Colonic mucosa (tissue), 4 donors: ENCODE data around the gene SCAI. TPM values are rescaled to one million over a fixed set of nuclear protein-coding genes. Genes with fewer than 3 reads are reported as not detected.
"Not testable (repeated sequence)": the region's sequence is repeated elsewhere in the genome, so short reads cannot be mapped to it uniquely, and the experiment has no call there.

Experiments
- DNase-seq: peaks from one replicate; pipeline ENCODE4 v3.0.0-alpha.2; 2020
- H3K27ac ChIP-seq: fragments of 200-600 bp; one replicate; pipeline ENCODE4 v1.8.0; 2021
- H3K27me3 ChIP-seq: fragments of 200-600 bp; one replicate; pipeline ENCODE4 v1.8.0; 2021
- H3K36me3 ChIP-seq: fragments of 200-600 bp; one replicate; pipeline ENCODE4 v1.8.0; 2021
- H3K4me1 ChIP-seq: fragments of 200-600 bp; one replicate; pipeline ENCODE4 v1.8.0; 2021; ENCODE audit warnings: mild to moderate bottlenecking
- H3K4me3 ChIP-seq: fragments of 200-600 bp; one replicate; pipeline ENCODE4 v1.8.0; 2021
- H3K9ac ChIP-seq, 2 donors: one replicate each; pipeline ENCODE4 v1.7.0; 2013; ENCODE audit warnings: control low read depth in 2 of 2, low read depth in 2 of 2, low read length in 2 of 2
- H3K9me3 ChIP-seq: fragments of 200-600 bp; one replicate; pipeline ENCODE4 v1.8.0; 2021
- CTCF ChIP-seq: fragments of 200-600 bp; IDR thresholded peaks from one replicate; pipeline ENCODE4 v1.8.0; 2022; ENCODE audit warnings: antibody characterized with exemption, mild to moderate bottlenecking
- intact Hi-C: fragments of 100-400 bp; cut with DNase I; formaldehyde crosslinking; loops from one replicate; pipeline ENCODE4 v1.14.1; 2022
- total RNA-seq, 2 donors: library from RNA; stranded (reverse); fragmentation: NEBNext Ultra II Directional in 1 of 2; extraction: Animal tissue kit (Norgen Biotek cat#: 25700) in 1 of 2; gene quantifications; one replicate each; pipeline ENCODE4 v1.2.1, GENCODE V29; 2021
- donor health status: healthy.
- donor health status: DM: no; HTN: no; CAD: no.
- donor health status: DM: no; HTN: no; CAD: no.

The SCAI gene
- total RNA-seq, 2 donors from 2014 or later: 6.7 to 8.3 TPM

- intact Hi-C loops: no loop called here
- no peak overlapping the region for H3K27ac ChIP-seq
- no peak for DNase-seq
- H3K4me3 ChIP-seq: no peak overlapping the region
- no peak overlapping the region for H3K9ac ChIP-seq
- no peaks in the 10 kb centered on the region for H3K9me3 ChIP-seq
- H3K4me1 ChIP-seq: peaks cover 7% of the 10 kb centered on the region
- TF ChIP-seq CTCF: no peak
- H3K27me3 ChIP-seq: no peaks in the 10 kb centered on the region
- no peaks in the 10 kb centered on the region for H3K36me3 ChIP-seq
Measured at GRCh38 chr9:125183054-125183453, 39.7 kb upstream of the SCAI start.

GRCh38 chr9:125181756-125182155, 38.4 kb upstream of the SCAI start:
- H3K27ac ChIP-seq, intact Hi-C loops, H3K4me3 ChIP-seq, H3K9ac ChIP-seq, H3K9me3 ChIP-seq, H3K36me3 ChIP-seq, DNase-seq, H3K27me3 ChIP-seq: not testable (repeated sequence)
- H3K4me1 ChIP-seq: peaks cover 11% of the 10 kb centered on the region

GRCh38 chr9:125180876-125181275, 37.5 kb upstream of the SCAI start:
- H3K27me3 ChIP-seq: no peaks in the 10 kb centered on the region
- TF ChIP-seq CTCF: no peak
- H3K27ac ChIP-seq: no peak overlapping the region
- H3K4me1 ChIP-seq: peaks cover 11% of the 10 kb centered on the region
- intact Hi-C loops: no loop called here
- H3K9me3 ChIP-seq: no peaks in the 10 kb centered on the region
- DNase-seq: no peak
- H3K4me3 ChIP-seq: no peak overlapping the region
- no peak overlapping the region for H3K9ac ChIP-seq
- no peaks in the 10 kb centered on the region for H3K36me3 ChIP-seq

GRCh38 chr9:125179776-125180175, 36.4 kb upstream of the SCAI start:
- peaks cover 11% of the 10 kb centered on the region for H3K4me1 ChIP-seq
- DNase-seq, H3K27ac ChIP-seq, intact Hi-C loops, H3K9me3 ChIP-seq, H3K27me3 ChIP-seq, H3K9ac ChIP-seq, H3K4me3 ChIP-seq, H3K36me3 ChIP-seq: not testable (repeated sequence)

GRCh38 chr9:125177888-125178287, 34.6 kb upstream of the SCAI start:
- no peak for TF ChIP-seq CTCF
- no peaks in the 10 kb centered on the region for H3K9me3 ChIP-seq
- peaks cover 4% of the 10 kb centered on the region for H3K4me1 ChIP-seq
- no peak overlapping the region for H3K9ac ChIP-seq
- no peak overlapping the region for H3K4me3 ChIP-seq
- no peaks in the 10 kb centered on the region for H3K36me3 ChIP-seq
- intact Hi-C loops: no loop called here
- H3K27ac ChIP-seq: no peak overlapping the region
- H3K27me3 ChIP-seq: no peaks in the 10 kb centered on the region
- DNase-seq: no peak

GRCh38 chr9:125176636-125177035, 33.3 kb upstream of the SCAI start:
- H3K27ac ChIP-seq: no peak overlapping the region

More at GRCh38 chr9:125176636-125177035, 33.3 kb upstream of the SCAI start:
- H3K27me3 ChIP-seq: no peaks in the 10 kb centered on the region
- no peak for TF ChIP-seq CTCF
- no peak overlapping the region for H3K4me3 ChIP-seq
- H3K36me3 ChIP-seq: no peaks in the 10 kb centered on the region
- intact Hi-C loops: no loop called here
- no peaks in the 10 kb centered on the region for H3K9me3 ChIP-seq
- no peak overlapping the region for H3K9ac ChIP-seq
- DNase-seq: no peak
- peaks cover 4% of the 10 kb centered on the region for H3K4me1 ChIP-seq
